ENCODE results near the gene AKT3. TPM values are rescaled to one million over a fixed set of nuclear protein-coding genes. Genes with fewer than 3 reads are reported as not detected.
A peak's percentile ranks its signal among the peaks of the same experiment; 100 is the strongest.

Gene AKT3
- total RNA-seq, 1 donor from 2014 or later = 29.9 TPM

DNA sequence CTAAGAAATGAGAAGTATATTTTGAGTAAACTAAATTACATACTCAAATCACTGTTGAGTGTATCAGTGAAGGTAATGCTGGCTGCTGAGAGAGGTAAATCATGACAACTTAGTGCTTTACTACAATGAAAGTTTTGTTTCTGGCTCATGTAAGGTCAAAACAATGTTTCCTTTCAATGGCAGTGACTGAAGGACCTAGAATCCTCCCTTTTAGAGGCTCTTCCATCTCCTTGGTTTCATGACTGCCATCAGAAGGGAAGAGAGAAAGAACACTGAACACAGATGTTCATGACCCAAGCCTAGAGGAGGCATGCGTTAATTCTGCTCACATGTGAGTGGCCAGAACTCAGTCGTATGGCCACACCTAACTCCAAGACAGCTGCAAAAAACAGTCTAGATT is 130.6 kb downstream of the AKT3 start:
- H3K4me1 Mint-ChIP-seq (ENCODE audit: unreplicated experiment) = peaks cover 16% of the 10 kb centered on the region
- no peaks in the 10 kb centered on the region for H3K9me3 Mint-ChIP-seq
- H3K27me3 Mint-ChIP-seq = no peaks in the 10 kb centered on the region
- no peak for DNase-seq (ENCODE audit: extremely low spot score, unreplicated experiment)
- no peak overlapping the region for H3K4me3 Mint-ChIP-seq
- H3K27ac Mint-ChIP-seq = peak overlapping the region; percentile 25
- H3K36me3 Mint-ChIP-seq = no peaks in the 10 kb centered on the region
- TF ChIP-seq, protein P1, sequence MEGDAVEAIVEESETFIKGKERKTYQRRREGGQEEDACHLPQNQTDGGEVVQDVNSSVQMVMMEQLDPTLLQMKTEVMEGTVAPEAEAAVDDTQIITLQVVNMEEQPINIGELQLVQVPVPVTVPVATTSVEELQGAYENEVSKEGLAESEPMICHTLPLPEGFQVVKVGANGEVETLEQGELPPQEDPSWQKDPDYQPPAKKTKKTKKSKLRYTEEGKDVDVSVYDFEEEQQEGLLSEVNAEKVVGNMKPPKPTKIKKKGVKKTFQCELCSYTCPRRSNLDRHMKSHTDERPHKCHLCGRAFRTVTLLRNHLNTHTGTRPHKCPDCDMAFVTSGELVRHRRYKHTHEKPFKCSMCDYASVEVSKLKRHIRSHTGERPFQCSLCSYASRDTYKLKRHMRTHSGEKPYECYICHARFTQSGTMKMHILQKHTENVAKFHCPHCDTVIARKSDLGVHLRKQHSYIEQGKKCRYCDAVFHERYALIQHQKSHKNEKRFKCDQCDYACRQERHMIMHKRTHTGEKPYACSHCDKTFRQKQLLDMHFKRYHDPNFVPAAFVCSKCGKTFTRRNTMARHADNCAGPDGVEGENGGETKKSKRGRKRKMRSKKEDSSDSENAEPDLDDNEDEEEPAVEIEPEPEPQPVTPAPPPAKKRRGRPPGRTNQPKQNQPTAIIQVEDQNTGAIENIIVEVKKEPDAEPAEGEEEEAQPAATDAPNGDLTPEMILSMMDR (conservative IDR thresholded peaks at IDR 0.05) = no peak

DNA sequence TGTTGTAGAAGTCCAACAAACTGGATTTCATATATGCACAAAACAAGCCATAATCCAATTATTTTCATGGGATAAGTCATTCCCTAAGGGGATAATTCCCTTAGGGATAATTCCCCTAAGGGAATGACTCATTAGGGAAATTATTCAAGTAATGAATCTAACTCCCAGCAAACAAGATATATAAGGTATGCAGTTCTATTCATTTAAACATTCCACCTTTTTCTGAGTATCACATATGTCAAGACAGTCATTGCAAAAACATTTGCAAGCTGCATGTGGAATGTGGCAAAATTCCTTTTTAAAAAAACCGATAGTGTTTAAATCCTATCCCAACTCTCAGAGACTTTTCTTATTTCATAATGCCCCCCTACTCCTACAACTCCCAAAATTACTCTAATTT is 131.2 kb downstream of the AKT3 start:
- DNase-seq (ENCODE audit: extremely low spot score, unreplicated experiment) = no peak
- no peaks in the 10 kb centered on the region for H3K36me3 Mint-ChIP-seq
- peaks cover 21% of the 10 kb centered on the region for H3K4me1 Mint-ChIP-seq (ENCODE audit: unreplicated experiment)
- TF ChIP-seq, protein P1 (conservative IDR thresholded peaks at IDR 0.05) = no peak
- peak overlapping the region; percentile 25 for H3K27ac Mint-ChIP-seq
- no peaks in the 10 kb centered on the region for H3K27me3 Mint-ChIP-seq
- no peaks in the 10 kb centered on the region for H3K9me3 Mint-ChIP-seq
- H3K4me3 Mint-ChIP-seq = no peak overlapping the region

DNA sequence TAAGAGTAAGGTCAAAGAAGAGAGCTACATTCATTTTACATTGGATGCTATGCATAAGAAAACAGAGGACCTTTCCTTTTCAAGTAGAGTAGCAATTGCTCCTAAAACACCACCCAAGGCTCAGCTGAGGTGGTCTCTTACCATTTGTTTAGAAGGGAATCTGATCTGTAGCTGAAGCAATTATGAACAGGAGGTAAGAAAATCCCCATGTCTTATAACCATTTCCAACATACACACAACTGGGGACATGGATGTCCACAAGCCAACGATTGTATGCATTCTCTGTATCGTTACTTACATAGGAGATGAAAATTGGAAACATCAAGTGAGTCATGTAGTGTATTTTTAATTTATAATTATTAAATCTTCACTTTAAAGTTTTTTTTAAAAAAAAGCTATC is 132.0 kb downstream of the AKT3 start:
- H3K9me3 Mint-ChIP-seq = no peaks in the 10 kb centered on the region
- H3K27ac Mint-ChIP-seq = no peak overlapping the region
- H3K36me3 Mint-ChIP-seq = no peaks in the 10 kb centered on the region
- H3K27me3 Mint-ChIP-seq = no peaks in the 10 kb centered on the region
- DNase-seq (ENCODE audit: extremely low spot score, unreplicated experiment) = no peak
- no peak overlapping the region for H3K4me3 Mint-ChIP-seq
- H3K4me1 Mint-ChIP-seq (ENCODE audit: unreplicated experiment) = peaks cover 30% of the 10 kb centered on the region
- TF ChIP-seq, protein P1 (conservative IDR thresholded peaks at IDR 0.05) = no peak

DNA sequence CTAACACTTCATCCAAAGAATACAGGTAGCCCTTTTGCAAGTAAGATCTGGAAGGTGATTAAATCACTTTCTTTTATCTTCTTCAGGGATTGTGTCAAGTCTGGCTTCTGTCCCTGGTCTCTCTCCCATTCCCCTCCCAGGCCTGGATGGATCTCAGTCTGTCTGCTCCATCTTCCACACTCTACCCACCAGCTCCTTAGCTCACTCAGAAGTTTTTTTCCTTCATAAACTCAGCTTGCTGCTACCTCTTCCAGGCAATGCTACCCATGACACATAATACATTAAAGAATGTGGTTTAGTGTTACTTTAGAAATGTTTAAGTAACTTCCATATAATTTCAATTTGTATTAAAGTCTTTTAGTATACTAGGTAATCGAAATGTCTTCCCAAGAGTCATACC is 133.1 kb downstream of the AKT3 start:
- no peak overlapping the region for H3K27ac Mint-ChIP-seq
- H3K36me3 Mint-ChIP-seq = no peaks in the 10 kb centered on the region
- no peaks in the 10 kb centered on the region for H3K9me3 Mint-ChIP-seq
- peaks cover 28% of the 10 kb centered on the region for H3K4me1 Mint-ChIP-seq (ENCODE audit: unreplicated experiment)
- no peak for DNase-seq (ENCODE audit: extremely low spot score, unreplicated experiment)
- H3K27me3 Mint-ChIP-seq = no peaks in the 10 kb centered on the region
- H3K4me3 Mint-ChIP-seq = no peak overlapping the region
- TF ChIP-seq, protein P1 (conservative IDR thresholded peaks at IDR 0.05) = no peak

DNA sequence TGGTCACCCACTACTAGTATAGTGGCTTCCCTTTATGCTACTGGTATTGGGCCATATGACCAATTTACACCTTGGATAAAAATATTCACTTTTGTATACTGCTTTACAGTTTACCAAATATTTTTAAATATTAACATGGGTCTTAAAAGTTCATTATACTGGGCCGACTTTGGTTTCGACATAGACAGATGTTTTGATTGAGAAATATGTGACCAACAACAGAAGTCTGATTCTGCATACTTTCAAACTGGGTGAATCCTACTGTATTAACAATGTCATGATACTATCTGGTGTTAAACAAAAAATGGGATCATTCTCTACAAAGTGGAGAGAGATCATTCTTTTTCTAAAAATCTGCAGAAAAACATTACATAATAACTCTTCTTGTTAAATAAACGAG is 134.8 kb downstream of the AKT3 start:
- TF ChIP-seq, protein P1 (conservative IDR thresholded peaks at IDR 0.05) = no peak
- Mint-ChIP-seq H3K4me1 (ENCODE audit: unreplicated experiment) (peaks cover 28% of the 10 kb centered on the region), H3K27me3 (no peaks in the 10 kb centered on the region), H3K9me3 (no peaks in the 10 kb centered on the region), H3K27ac (no peak overlapping the region), H3K4me3 (no peak overlapping the region), H3K36me3 (no peaks in the 10 kb centered on the region)
- DNase-seq (ENCODE audit: extremely low spot score, unreplicated experiment) = no peak

Measured in type B pancreatic cell (in vitro differentiated cells).